ENCODE results near the gene ITGBL1. TPM values are rescaled to one million over a fixed set of nuclear protein-coding genes. Genes with fewer than 3 reads are reported as not detected.

Gene ITGBL1
- total and polyA plus RNA-seq, 2 of the 8 experiments (the other 6 are each of a cell fraction or from before 2014, with no cell fraction given): not detected

DNA sequence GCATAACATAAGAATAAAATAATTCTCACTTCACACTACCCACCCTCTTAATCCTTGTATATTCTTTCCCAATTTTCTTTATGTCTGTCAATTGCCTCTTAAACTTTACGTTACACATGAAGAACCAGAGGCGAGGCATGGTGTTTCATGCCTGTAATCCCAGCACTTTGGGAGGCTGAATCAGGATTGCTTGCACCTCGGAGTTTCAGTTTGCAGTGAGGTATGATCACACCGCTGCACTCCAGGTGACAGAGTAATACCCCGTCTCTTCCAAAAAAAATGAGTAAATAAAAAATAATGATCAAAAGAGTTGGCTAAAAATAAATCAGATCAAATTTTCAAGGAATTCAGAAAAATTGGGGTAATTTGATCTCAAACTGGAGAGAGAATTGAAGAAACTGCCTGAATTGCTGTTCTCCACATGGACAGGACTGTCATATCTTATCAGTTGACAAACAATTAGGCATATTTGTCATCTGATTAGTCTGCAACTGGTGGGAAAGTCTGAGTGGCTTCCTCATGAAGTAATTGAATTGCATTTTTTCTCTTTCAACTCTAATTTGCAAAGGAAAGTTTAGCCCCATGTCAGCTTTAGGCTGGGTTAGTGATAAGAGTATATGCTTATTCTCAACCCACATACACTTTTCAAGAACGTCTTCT, 302.9 kb downstream of the ITGBL1 start:
- no peaks in the 10 kb centered on the region for H3K36me3 ChIP-seq (ENCODE audit: control insufficient read depth in 2 of 4, insufficient read depth in 4 of 4, low read length in 3 of 4)
- no peak overlapping the region for H3K4me2 ChIP-seq (ENCODE audit: insufficient read depth in 1 of 2, low read depth in 2 of 2, low read length in 2 of 2)
- FAIRE-seq (no peak), DNase-seq (ENCODE audit: low read depth in 1 of 2, low spot score in 2 of 2) (no peak)
- no peaks in the 10 kb centered on the region for H3K27me3 ChIP-seq (replicated peaks in 1 of 4; ENCODE audit: control insufficient read depth in 3 of 4, extremely low read depth in 1 of 4, insufficient read depth in 3 of 4, low read length in 3 of 4)
- ChIA-PET CTCF (ENCODE audit: partially characterized antibody) (interaction anchor here (1.1 kb wide), 1 partner anchor 40 kb away, joined by 3 read pairs; no protein-coding TSS in a partner anchor), POLR2A (ENCODE audit: partially characterized antibody) (no interaction called here)
- no peak overlapping the region for H4K5ac ChIP-seq (ENCODE audit: insufficient read length, low read depth, low read length)
- H3K79me2 ChIP-seq (ENCODE audit: control insufficient read depth in 1 of 2, insufficient read depth in 2 of 2, low read length in 2 of 2): no peaks in the 10 kb centered on the region
- H3K4me3 ChIP-seq (ENCODE audit: extremely low read depth in 1 of 4, insufficient read depth in 2 of 4, low read depth in 3 of 4, low read length in 4 of 4): no peak overlapping the region
- no peaks in the 10 kb centered on the region for H3K23me2 ChIP-seq (ENCODE audit: low read depth, low read length)
- no peak overlapping the region for H3K27ac ChIP-seq (ENCODE audit: low read depth, low read length)
- no peak overlapping the region for H3K9ac ChIP-seq (replicated peaks in 1 of 4; ENCODE audit: extremely low read depth in 1 of 4, low read depth in 3 of 4, low read length in 3 of 4)
- no peaks in the 10 kb centered on the region for H3K79me1 ChIP-seq (ENCODE audit: low read depth, low read length)
- H2BK5ac ChIP-seq (ENCODE audit: low read depth, low read length): no peak overlapping the region
- no peak overlapping the region for H3K14ac ChIP-seq (ENCODE audit: insufficient read length)
- H4K91ac ChIP-seq (replicated peaks; ENCODE audit: insufficient read length, low read length): no peak overlapping the region
- no peak overlapping the region for H3K18ac ChIP-seq (ENCODE audit: extremely low read depth, low read length)
- no peak overlapping the region for H2BK15ac ChIP-seq (ENCODE audit: low read length)
- peaks cover 0 to 8% (median 6%) of the 10 kb centered on the region in 4 experiments; a peak in 4 of 7 replicates for H3K4me1 ChIP-seq (replicated peaks in 1 of 4; ENCODE audit: control insufficient read depth in 3 of 4, insufficient read depth in 4 of 4, low read length in 3 of 4)
- H4K20me1 ChIP-seq (replicated peaks in 1 of 2; ENCODE audit: control insufficient read depth in 1 of 2, insufficient read depth in 2 of 2, low read length in 2 of 2): no peaks in the 10 kb centered on the region
- no peak overlapping the region for H2BK120ac ChIP-seq (replicated peaks; ENCODE audit: low read depth, low read length)
- no peak overlapping the region for H4K8ac ChIP-seq (ENCODE audit: extremely low read depth, insufficient read depth, low read length)
- no peak overlapping the region for H2BK20ac ChIP-seq (ENCODE audit: low read length)
- H3K9me3 ChIP-seq (ENCODE audit: insufficient read depth in 2 of 2, low read depth in 1 of 2, low read length in 1 of 2): no peaks in the 10 kb centered on the region
- no peak overlapping the region for H2AFZ ChIP-seq (ENCODE audit: low read length)
- H2BK12ac ChIP-seq (ENCODE audit: low read depth, low read length): no peak overlapping the region
- 87% methylated on average over 6 of the region's 6 CpGs; no CpG with 5 or more reads in 1 of the 2 experiments for WGBS, 2 experiments (ENCODE audit: extremely low coverage in 1 of 2, insufficient coverage in 1 of 2, insufficient read length in 1 of 2, insufficient replicate concordance in 2 of 2, low coverage in 1 of 2, low lambda C conversion rate in 2 of 2, missing lambda C conversion rate in 1 of 2)
- no peak overlapping the region for H3K56ac ChIP-seq (replicated peaks; ENCODE audit: insufficient read length, low read depth, low read length)
- H3K23ac ChIP-seq (ENCODE audit: insufficient read length): no peak overlapping the region
- H2AK5ac ChIP-seq (ENCODE audit: low read depth, low read length): no peak overlapping the region
- H3K4ac ChIP-seq (replicated peaks; ENCODE audit: insufficient read length, low read depth, low read length): no peak overlapping the region
- TF ChIP-seq RXRA (IDR thresholded peaks at IDR 0.05; ENCODE audit: insufficient read depth, low read depth, low read length) (no peak), SP2 (IDR thresholded peaks at IDR 0.05; ENCODE audit: low read length) (no peak), POU5F1 (IDR thresholded peaks at IDR 0.05; ENCODE audit: low read depth, low read length) (no peak), SP1 (IDR thresholded peaks at IDR 0.05; ENCODE audit: low read depth, low read length) (no peak), TBP (IDR thresholded peaks at IDR 0.05; ENCODE audit: low read depth, low read length) (no peak), SIRT6 (IDR thresholded peaks at IDR 0.05; ENCODE audit: low read length) (no peak), POLR2A (IDR thresholded peaks at IDR 0.05; ENCODE audit: control extremely low read depth in 1 of 2, low read depth in 2 of 2, low read length in 2 of 2) (no peak), TEAD4 (IDR thresholded peaks at IDR 0.05; ENCODE audit: low read depth, low read length) (no peak), BCL11A (IDR thresholded peaks at IDR 0.05; ENCODE audit: low read depth in 2 of 2, low read length in 2 of 2) (no peak), CBX8 (IDR thresholded peaks at IDR 0.05; ENCODE audit: borderline replicate concordance, low read depth, low read length) (no peak), KDM4A (IDR thresholded peaks at IDR 0.05; ENCODE audit: low read depth, low read length, severe bottlenecking) (no peak), TAF1 (IDR thresholded peaks at IDR 0.05; ENCODE audit: low read depth, low read length) (no peak), GTF2F1 (IDR thresholded peaks at IDR 0.05; ENCODE audit: borderline replicate concordance, low read depth, low read length) (no peak), SIN3A (conservative IDR thresholded peaks at IDR 0.05 in 1 of 2, IDR thresholded peaks at IDR 0.05 in 1 of 2; ENCODE audit: low read depth in 1 of 2, low read length in 2 of 2) (no peak)
